Measurements from ENCODE around the gene ETV6. TPM values are rescaled to one million over a fixed set of nuclear protein-coding genes. Genes with fewer than 3 reads are reported as not detected.
A peak's percentile ranks its signal among the peaks of the same experiment; 100 is the strongest.
"Not testable (repeated sequence)": the region's sequence is repeated elsewhere in the genome, so short reads cannot be mapped to it uniquely, and the experiment has no call there.

Gene ETV6
- total RNA-seq, 1 donor from 2014 or later, result 119 TPM

GRCh38 chr12:11630046-11630706, 19.3 kb upstream of the ETV6 start:
- peak; percentile 50 for DNase-seq
- Mint-ChIP-seq H3K4me1 (peaks cover 2% of the 10 kb centered on the region), H3K4me3 (no peak overlapping the region), H3K9me3 (peaks cover 11% of the 10 kb centered on the region), H3K27ac (no peak overlapping the region), H3K36me3 (ENCODE audit: low read depth) (no peaks in the 10 kb centered on the region), H3K27me3 (no peaks in the 10 kb centered on the region)
- intact Hi-C loops (cut with micrococcal nuclease), result no loop called here

GRCh38 chr12:11631288-11631687, 18.2 kb upstream of the ETV6 start:
- Mint-ChIP-seq H3K9me3 (peaks cover 11% of the 10 kb centered on the region), H3K36me3 (ENCODE audit: low read depth) (no peaks in the 10 kb centered on the region), H3K27ac (no peak overlapping the region), H3K27me3 (no peaks in the 10 kb centered on the region), H3K4me3 (no peak overlapping the region), H3K4me1 (peaks cover 2% of the 10 kb centered on the region)
- intact Hi-C loops (cut with micrococcal nuclease), result no loop called here
- no peak for DNase-seq

- H3K4me1 Mint-ChIP-seq; intact Hi-C loops (cut with micrococcal nuclease); H3K27me3 Mint-ChIP-seq; H3K4me3 Mint-ChIP-seq; H3K27ac Mint-ChIP-seq; DNase-seq; H3K36me3 Mint-ChIP-seq (ENCODE audit: low read depth): not testable (repeated sequence)
- H3K9me3 Mint-ChIP-seq, result peaks cover 11% of the 10 kb centered on the region
Measured at GRCh38 chr12:11631881-11632280, 17.6 kb upstream of the ETV6 start.

- H3K9me3 Mint-ChIP-seq, result peaks cover 12% of the 10 kb centered on the region
- H3K36me3 Mint-ChIP-seq (ENCODE audit: low read depth), result peaks cover 2% of the 10 kb centered on the region
Measured at GRCh38 chr12:11633968-11634367, 15.5 kb upstream of the ETV6 start.

GRCh38 chr12:11635341-11635740, 14.1 kb upstream of the ETV6 start:
- peaks cover 18% of the 10 kb centered on the region for H3K9me3 Mint-ChIP-seq
- intact Hi-C loops (cut with micrococcal nuclease), result no loop called here
- H3K4me1 Mint-ChIP-seq, result peaks cover 2% of the 10 kb centered on the region
- H3K27me3 Mint-ChIP-seq, result no peaks in the 10 kb centered on the region
- H3K27ac Mint-ChIP-seq, result no peak overlapping the region
- DNase-seq, result no peak
- H3K4me3 Mint-ChIP-seq, result no peak overlapping the region
- H3K36me3 Mint-ChIP-seq (ENCODE audit: low read depth), result peaks cover 2% of the 10 kb centered on the region

More at GRCh38 chr12:11633968-11634367, 15.5 kb upstream of the ETV6 start:
- no peak for DNase-seq
- no peak overlapping the region for H3K4me3 Mint-ChIP-seq
- H3K27ac Mint-ChIP-seq, result no peak overlapping the region
- intact Hi-C loops (cut with micrococcal nuclease), result no loop called here
- H3K27me3 Mint-ChIP-seq, result no peaks in the 10 kb centered on the region
- H3K4me1 Mint-ChIP-seq, result peaks cover 2% of the 10 kb centered on the region

GRCh38 chr12:11638315-11638916, 11.1 kb upstream of the ETV6 start:
- Mint-ChIP-seq H3K27ac (no peak overlapping the region), H3K4me3 (no peak overlapping the region), H3K27me3 (no peaks in the 10 kb centered on the region), H3K9me3 (peaks cover 21% of the 10 kb centered on the region), H3K4me1 (peaks cover 2% of the 10 kb centered on the region), H3K36me3 (ENCODE audit: low read depth) (peaks cover 3% of the 10 kb centered on the region)
- DNase-seq, result no peak
- intact Hi-C loops (cut with micrococcal nuclease), result no loop called here

- no peaks in the 10 kb centered on the region for H3K4me1 Mint-ChIP-seq
- H3K27me3 Mint-ChIP-seq, result no peaks in the 10 kb centered on the region
- intact Hi-C loops (cut with micrococcal nuclease), result no loop called here
- H3K27ac Mint-ChIP-seq, result no peak overlapping the region
- H3K9me3 Mint-ChIP-seq, result peaks cover 16% of the 10 kb centered on the region
- H3K4me3 Mint-ChIP-seq, result no peak overlapping the region
- peaks cover 5% of the 10 kb centered on the region for H3K36me3 Mint-ChIP-seq (ENCODE audit: low read depth)
- DNase-seq, result no peak
Measured at GRCh38 chr12:11639454-11639853, 10.0 kb upstream of the ETV6 start.

- H3K27ac Mint-ChIP-seq, result no peak overlapping the region
- intact Hi-C loops (cut with micrococcal nuclease), result no loop called here
- no peak overlapping the region for H3K4me3 Mint-ChIP-seq
- no peaks in the 10 kb centered on the region for H3K4me1 Mint-ChIP-seq
- H3K27me3 Mint-ChIP-seq, result no peaks in the 10 kb centered on the region
- no peak for DNase-seq
- H3K9me3 Mint-ChIP-seq, result peaks cover 16% of the 10 kb centered on the region
- H3K36me3 Mint-ChIP-seq (ENCODE audit: low read depth), result peaks cover 7% of the 10 kb centered on the region
Measured at GRCh38 chr12:11641522-11641921, 8.0 kb upstream of the ETV6 start.

GRCh38 chr12:11642785-11643184, 6.7 kb upstream of the ETV6 start:
- Mint-ChIP-seq H3K27ac (no peak overlapping the region), H3K4me1 (peaks cover 2% of the 10 kb centered on the region), H3K27me3 (no peaks in the 10 kb centered on the region), H3K36me3 (ENCODE audit: low read depth) (peaks cover 5% of the 10 kb centered on the region), H3K9me3 (peaks cover 16% of the 10 kb centered on the region), H3K4me3 (no peak overlapping the region)
- intact Hi-C loops (cut with micrococcal nuclease), result no loop called here
- DNase-seq, result no peak

GRCh38 chr12:11645391-11645790, 4.1 kb upstream of the ETV6 start:
- peaks cover 8% of the 10 kb centered on the region for H3K36me3 Mint-ChIP-seq (ENCODE audit: low read depth)
- intact Hi-C loops (cut with micrococcal nuclease), result no loop called here
- no peak overlapping the region for H3K4me3 Mint-ChIP-seq
- H3K4me1 Mint-ChIP-seq, result peaks cover 9% of the 10 kb centered on the region
- no peak overlapping the region for H3K27ac Mint-ChIP-seq
- DNase-seq, result no peak
- no peaks in the 10 kb centered on the region for H3K27me3 Mint-ChIP-seq
- peaks cover 9% of the 10 kb centered on the region for H3K9me3 Mint-ChIP-seq

GRCh38 chr12:11648514-11649412, 711 bp upstream of the ETV6 start:
- DNase-seq, result peak; percentile 91
- H3K9me3 Mint-ChIP-seq, result no peaks in the 10 kb centered on the region
- peak overlapping the region; percentile 91 for H3K4me3 Mint-ChIP-seq
- H3K27me3 Mint-ChIP-seq, result no peaks in the 10 kb centered on the region
- intact Hi-C loops (cut with micrococcal nuclease), result loop anchor here (1.0 to 2.0 kb wide), 9 partner anchors 68 to 708 kb away; partner anchors contain the start of gene BORCS5
- H3K4me1 Mint-ChIP-seq, result peaks cover 23% of the 10 kb centered on the region
- H3K27ac Mint-ChIP-seq, result peak overlapping the region; percentile 97
- H3K36me3 Mint-ChIP-seq (ENCODE audit: low read depth), result peaks cover 30% of the 10 kb centered on the region

- peak overlapping the region; percentile 97 for H3K27ac Mint-ChIP-seq
- intact Hi-C loops (cut with micrococcal nuclease), result loop anchor here (1.0 to 5.0 kb wide), 2 partner anchors 331 to 1067 kb away; partner anchors contain the start of gene CDKN1B
- H3K36me3 Mint-ChIP-seq (ENCODE audit: low read depth), result peaks cover 28% of the 10 kb centered on the region
- H3K27me3 Mint-ChIP-seq, result no peaks in the 10 kb centered on the region
- no peaks in the 10 kb centered on the region for H3K9me3 Mint-ChIP-seq
- peak overlapping the region; percentile 91 for H3K4me3 Mint-ChIP-seq
- H3K4me1 Mint-ChIP-seq, result peaks cover 37% of the 10 kb centered on the region
- DNase-seq, result peak; percentile 80
Measured at GRCh38 chr12:11650286-11651281, 1.1 kb downstream of the ETV6 start.

- Mint-ChIP-seq H3K27ac (peak overlapping the region; percentile 97), H3K4me3 (peak overlapping the region; percentile 91), H3K9me3 (no peaks in the 10 kb centered on the region), H3K36me3 (ENCODE audit: low read depth) (peaks cover 33% of the 10 kb centered on the region), H3K4me1 (peaks cover 43% of the 10 kb centered on the region), H3K27me3 (no peaks in the 10 kb centered on the region)
- intact Hi-C loops (cut with micrococcal nuclease), result loop anchor here (1.0 to 5.0 kb wide), 2 partner anchors 330 to 1066 kb away; partner anchors contain the start of gene CDKN1B
- DNase-seq, result peak; percentile 61
Measured at GRCh38 chr12:11651381-11651780, 1.9 kb downstream of the ETV6 start.
